Suppressor macrophage treated with lipopolysaccharide for 4 hours (primary cell): ENCODE results near the gene TXNDC17.
"Not testable (repeated sequence)": the region's sequence is repeated elsewhere in the genome, so short reads cannot be mapped to it uniquely, and the experiment has no call there.

Experiments
- DNase-seq: peaks from one replicate; pipeline ENCODE4 v3.0.0-alpha.2; 2020

TXNDC17 gene

GRCh38 chr17:6686026-6686425 is 45.2 kb downstream of the TXNDC17 start:
- no peak for DNase-seq

- DNase-seq, result no peak
Measured at GRCh38 chr17:6688944-6689343, 48.1 kb downstream of the TXNDC17 start.

GRCh38 chr17:6690641-6691040 is 49.8 kb downstream of the TXNDC17 start:
- no peak for DNase-seq

GRCh38 chr17:6691546-6691945 is 50.7 kb downstream of the TXNDC17 start:
- DNase-seq, result no peak

- not testable (repeated sequence) for DNase-seq
Measured at GRCh38 chr17:6691958-6692357, 51.1 kb downstream of the TXNDC17 start.
